GM12878 (cell line): Measurements from ENCODE around the gene KIF18A. TPM values are rescaled to one million over a fixed set of nuclear protein-coding genes. Genes with fewer than 3 reads are reported as not detected.

Experiments
- ATAC-seq: fragments of 200-7000 bp; cut with Tn5 transposase; 3 replicates; pipeline ENCODE4 v1.9.1; 2020; ENCODE audit warnings: mild to moderate bottlenecking, moderate library complexity
- BruUV-seq: library from RNA; stranded (reverse); fragments of 400-500 nt; replicated peaks from 2 replicates; lab custom pipeline; 2021; lab: Mats Ljungman, UMichigan
- CTCF ChIA-PET: fragments of 300-600 bp; sonication (Branson Sonifier 250); formaldehyde crosslinking; extraction: SDS; loops from one replicate; lab custom pipeline; 2021; ENCODE audit warnings: inconsistent platforms; lab: Yijun Ruan, JAX
- POLR2A ChIA-PET: fragments of 350-600 bp; formaldehyde crosslinking; extraction: SDS; loops from one replicate; lab custom pipeline; 2021; ENCODE audit warnings: inconsistent platforms; lab: Charles Lee
- RAD21 ChIA-PET: fragments of 300-600 bp; sonication (Branson Sonifier 250); formaldehyde crosslinking; loops from one replicate; lab custom pipeline; 2023; ENCODE audit warnings: antibody characterized with exemption; ENCODE audit not compliant: unreplicated experiment; lab: Charles Lee
- SMC1A ChIA-PET: fragments of 300-600 bp; sonication (Branson Sonifier 250); formaldehyde crosslinking; loops from one replicate; lab custom pipeline; 2023; ENCODE audit not compliant: unreplicated experiment, uncharacterized antibody; lab: Charles Lee
- DNase-seq: peaks from one replicate; pipeline ENCODE4 v3.0.0-alpha.2; 2011; ENCODE audit warnings: low read depth, low spot score
- FAIRE-seq: peaks from 3 replicates; lab custom pipeline; 2011; peaks lifted over from hg19 to GRCh38; lab: Jason Lieb, UNC
- H2AFZ ChIP-seq: 2 replicates; pipeline ENCODE4 v1.6.0; 2011; ENCODE audit warnings: low read depth, low read length, control low read depth; ENCODE audit not compliant: control insufficient read depth
- H3K27ac ChIP-seq: 2 replicates; pipeline ENCODE4 v1.5.1; 2011; ENCODE audit warnings: control low read depth; ENCODE audit not compliant: control insufficient read depth, insufficient read depth
- H3K27me3 ChIP-seq, 2 experiments: replicated peaks in 1 of 2; 2 replicates each; pipeline versions ENCODE4 v1.6.0 to v1.6.1; 2011; ENCODE audit warnings: low read length in 1 of 2; ENCODE audit not compliant: control insufficient read depth in 2 of 2, insufficient read depth in 2 of 2
- H3K36me3 ChIP-seq, 2 experiments: 2 replicates each; pipeline ENCODE4 v1.5.1; 2011; ENCODE audit warnings: low read length in 1 of 2; ENCODE audit not compliant: control insufficient read depth in 2 of 2, insufficient read depth in 2 of 2
- H3K4me1 ChIP-seq: 2 replicates; pipeline ENCODE4 v1.6.1; 2011; ENCODE audit warnings: mild to moderate bottlenecking, low read length, moderate library complexity, mixed read lengths; ENCODE audit not compliant: control insufficient read depth, insufficient read depth
- H3K4me2 ChIP-seq: 2 replicates; pipeline ENCODE4 v1.6.0; 2011; ENCODE audit warnings: control low read depth; ENCODE audit not compliant: control insufficient read depth, insufficient read depth
- H3K4me3 ChIP-seq: fragments of 200-600 bp; sonication (generic); 2 replicates; pipeline ENCODE4 v1.5.1; 2016
- H3K79me2 ChIP-seq: 2 replicates; pipeline ENCODE4 v1.6.0; 2011; ENCODE audit warnings: low read length; ENCODE audit not compliant: control insufficient read depth, insufficient read depth
- H3K9ac ChIP-seq: 2 replicates; pipeline ENCODE4 v1.8.0; 2011; ENCODE audit warnings: low read length, control low read depth, mixed read lengths; ENCODE audit not compliant: control insufficient read depth, insufficient read depth
- H3K9me3 ChIP-seq: replicated peaks from 3 replicates; pipeline ENCODE4 v1.5.1; 2011; ENCODE audit warnings: mild to moderate bottlenecking, low read length; ENCODE audit not compliant: control insufficient read depth, insufficient read depth
- H4K20me1 ChIP-seq: 2 replicates; pipeline ENCODE4 v1.6.0; 2011; ENCODE audit not compliant: control insufficient read depth, insufficient read depth
- ASH2L ChIP-seq: fragments of 300-600, 200-600 bp; sonication (generic); IDR thresholded peaks from 2 replicates; pipeline ENCODE4 v1.6.1; 2017; ENCODE audit warnings: low read depth, mild to moderate bottlenecking, borderline replicate concordance
- EGR1 ChIP-seq, 2 experiments: IDR thresholded peaks; 1 replicate in 1 of 2; 2 replicates in 1 of 2; pipeline ENCODE4 v1.6.1; 2011 to 2012; ENCODE audit warnings: low read depth in 2 of 2, low read length in 2 of 2, borderline replicate concordance in 1 of 2, mild to moderate bottlenecking in 1 of 2, moderate library complexity in 1 of 2
- ESRRA ChIP-seq: IDR thresholded peaks from 2 replicates; pipeline ENCODE4 v1.6.1; 2012; ENCODE audit warnings: mild to moderate bottlenecking, low read length, improper control_type of control experiment
- MYC ChIP-seq: IDR thresholded peaks from 2 replicates; pipeline ENCODE4 v1.6.1; 2011; ENCODE audit warnings: mild to moderate bottlenecking, low read length, moderate library complexity, inconsistent platforms; ENCODE audit not compliant: insufficient read depth, insufficient replicate concordance, insufficient read length, severe bottlenecking
- RELA ChIP-seq: fragments of 450-650 bp; IDR thresholded peaks from 2 replicates; pipeline ENCODE4 v1.8.0; 2014; ENCODE audit warnings: borderline replicate concordance; ENCODE audit not compliant: partially characterized antibody
- RFX5 ChIP-seq: IDR thresholded peaks from 2 replicates; pipeline ENCODE4 v1.6.1; 2011; ENCODE audit warnings: low read depth, low read length, improper control_type of control experiment
- SMAD1 ChIP-seq: fragments of 450-650 bp; IDR thresholded peaks from 2 replicates; pipeline ENCODE4 v1.6.1; 2018; ENCODE audit warnings: mild to moderate bottlenecking, low read depth; ENCODE audit not compliant: partially characterized antibody
- YBX1 ChIP-seq: fragments of 450-650 bp; IDR thresholded peaks from 2 replicates; pipeline ENCODE4 v1.6.1; 2016; ENCODE audit warnings: antibody characterized with exemption
- ZBED1 ChIP-seq: IDR thresholded peaks from 2 replicates; pipeline ENCODE4 v1.6.1; 2016; ENCODE audit warnings: borderline replicate concordance
- ZNF207 ChIP-seq: fragments of 450-650 bp; IDR thresholded peaks from 2 replicates; pipeline ENCODE4 v1.6.1; 2014; ENCODE audit warnings: antibody characterized with exemption, mild to moderate bottlenecking, borderline replicate concordance
- WGBS: methylation state at CpG from one replicate; pipeline ENCODE4 v1.1.6; 2016; ENCODE audit warnings: low lambda C conversion rate; ENCODE audit not compliant: insufficient replicate concordance, insufficient coverage; ENCODE audit errors: missing lambda C conversion rate; 5-methylcytosine and 5-hydroxymethylcytosine counted together
- in situ Hi-C: fragments of 300-500 bp; cut with MboI; formaldehyde crosslinking; loops from 9 replicates; pipeline ENCODE4 v1.14.3; 2018; ENCODE audit warnings: mixed read lengths
- intact Hi-C: fragments of 100-400 bp; cut with micrococcal nuclease; formaldehyde crosslinking; loops from one replicate; pipeline ENCODE4 v1.14.2; 2022; ENCODE audit not compliant: unreplicated experiment
- polyA plus RNA-seq, 11 experiments: library from polyadenylated mRNA; depleted of rRNA in 4 of 11; unstranded in 6 of 11; stranded (reverse) in 5 of 11; fragments of >200 nt; fragmentation: Nextera tagmentation in 4 of 11; fragmentation: Illumina TruSeq in 1 of 11; extraction: Ambion mirVana in 4 of 11; extraction: Trizol in 1 of 11; gene quantifications; 1 replicate in 1 of 11; 2 replicates in 10 of 11; pipeline versions ENCODE4 v1.2.1 to v1.2.3, GENCODE V29; 2011 to 2016; ENCODE audit warnings: inconsistent platforms in 2 of 11, missing spikeins in 2 of 11, low read depth in 1 of 11
- total RNA-seq, 4 experiments: library from RNA; depleted of rRNA in 3 of 4; stranded (reverse); fragments of >200 nt in 3 of 4; fragmentation: Illumina TruSeq in 1 of 4; extraction: Trizol in 1 of 4; gene quantifications; 2 replicates each; pipeline versions ENCODE4 v1.2.1 to v1.2.3, GENCODE V29; 2013 to 2021

The KIF18A gene
- total and polyA plus RNA-seq, 10 of the 15 experiments (the other 5 are each of a cell fraction or from before 2014, with no cell fraction given) = 11.2 to 31.5 (median 20.4) TPM

- FAIRE-seq (no peak), DNase-seq (no peak), ATAC-seq (no peak)
- Histone ChIP-seq H3K9me3 (no peaks in the 10 kb centered on the region), H3K4me3 (no peak overlapping the region), H2AFZ (no peak overlapping the region), H3K4me2 (no peak overlapping the region), H3K27me3 (no peaks in the 10 kb centered on the region), H4K20me1 (no peaks in the 10 kb centered on the region), H3K79me2 (no peaks in the 10 kb centered on the region), H3K27ac (no peak overlapping the region), H3K36me3 (peaks cover 0 to 3% of the 10 kb centered on the region in 2 experiments; a peak in 3 of 4 replicates), H3K9ac (no peak overlapping the region), H3K4me1 (no peaks in the 10 kb centered on the region)
- ChIA-PET CTCF (interaction anchor here (2.1 kb wide), 1 partner anchor 371 kb away, joined by 5 read pairs; the partner anchor contains the start of gene BDNF), RAD21 (no interaction called here), POLR2A (interaction anchor here (1.0 kb wide), 1 partner anchor 9 kb away, joined by 3 read pairs; no protein-coding TSS in a partner anchor), SMC1A (interaction anchor here (0.7 to 1.6 kb wide), 3 partner anchors 10 to 839 kb away, joined by 3 to 6 read pairs (median 5); no protein-coding TSS in a partner anchor)
- in situ Hi-C loops (no loop called here), intact Hi-C loops (no loop called here)
- no peak for TF ChIP-seq SMAD1
- no peak for TF ChIP-seq ZNF207
- no peak for TF ChIP-seq EGR1 (IDR thresholded peaks at IDR 0.05; ENCODE audit: borderline replicate concordance in 1 of 2, low read depth in 2 of 2, low read length in 2 of 2)
- no peak for TF ChIP-seq MYC
- TF ChIP-seq ASH2L = no peak
- no peak for TF ChIP-seq ZBED1
- TF ChIP-seq RFX5 = no peak
- no peak for TF ChIP-seq ESRRA
- no peak for TF ChIP-seq YBX1
- TF ChIP-seq RELA = no peak
- WGBS = 100% methylated on average over 1 of the region's 1 CpG
- no TSS peak for BruUV-seq
Observed at GRCh38 chr11:28071305-28071704, 36.7 kb downstream of the KIF18A start.
